Cortex of kidney (tissue), 1 donor: ENCODE results near the gene CSMD2.
"Not testable (repeated sequence)": the region's sequence is repeated elsewhere in the genome, so short reads cannot be mapped to it uniquely, and the experiment has no call there.

ENCODE experiments used
- DNase-seq: peaks from one replicate; lab custom pipeline; 2025; lab: John Stamatoyannopoulos, UW

Gene CSMD2

DNA sequence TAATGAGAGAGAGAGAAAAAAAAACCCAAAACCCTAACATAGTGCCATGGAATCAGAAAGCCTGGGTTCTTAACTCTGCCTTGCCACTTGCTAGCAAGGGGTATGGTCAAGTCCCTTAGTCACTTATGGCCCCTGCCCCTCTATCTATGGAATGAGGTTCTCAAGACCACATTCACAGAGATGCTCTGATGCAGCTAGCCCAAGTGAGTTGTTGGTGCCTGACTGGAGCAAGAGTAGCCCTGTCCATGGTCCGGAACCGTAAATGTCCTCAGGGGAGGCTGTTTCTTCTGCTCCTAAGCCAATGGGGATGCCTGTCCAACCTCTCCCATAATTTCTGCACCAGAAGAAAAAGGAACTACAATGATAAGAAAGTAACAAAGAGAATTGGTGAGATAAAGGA is 56.8 kb downstream of the CSMD2 start:
- DNase-seq, result no peak

- no peak for DNase-seq
These were observed 63.9 kb downstream of the CSMD2 start for GRCh38 chr1:34101151-34101550.

- DNase-seq, result no peak
These were observed 64.7 kb downstream of the CSMD2 start for GRCh38 chr1:34100332-34100731.

DNA sequence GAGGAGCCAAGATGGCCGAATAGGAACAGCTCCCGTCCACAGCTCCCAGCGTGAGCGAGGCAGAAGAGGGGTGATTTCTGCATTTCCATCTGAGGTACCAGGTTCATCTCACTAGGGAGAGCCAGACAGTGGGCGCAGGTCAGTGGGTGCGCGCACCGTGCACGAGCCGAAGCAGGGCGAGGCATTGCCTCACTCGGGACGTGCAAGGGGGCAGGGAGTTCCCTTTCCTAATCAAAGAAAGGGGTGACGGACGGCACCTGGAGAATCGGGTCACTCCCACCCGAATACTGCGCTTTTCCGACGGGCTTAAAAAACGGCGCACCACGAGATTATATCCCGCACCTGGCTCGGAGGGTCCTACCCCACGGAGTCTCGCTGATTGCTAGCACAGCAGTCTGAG is 72.6 kb downstream of the CSMD2 start:
- DNase-seq, result not testable (repeated sequence)

DNA sequence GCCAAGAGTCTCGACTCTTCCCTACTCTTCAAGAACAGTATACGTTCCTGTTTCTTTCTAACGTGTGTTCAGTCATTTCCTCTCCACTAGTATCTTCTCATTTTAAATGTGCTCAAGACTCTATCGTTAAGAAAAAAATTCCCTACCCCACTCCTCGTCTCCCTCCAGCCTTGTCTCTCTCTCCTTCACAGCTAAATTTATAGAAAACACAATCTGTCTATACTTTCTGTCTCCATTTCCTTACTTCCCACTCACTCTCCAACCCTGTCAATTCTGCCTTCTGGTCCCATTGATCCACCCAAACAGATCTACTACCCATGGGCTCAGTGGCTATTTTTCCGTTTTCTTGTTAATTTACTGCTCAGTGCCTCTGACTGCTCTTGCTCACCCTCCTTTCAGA is 75.3 kb downstream of the CSMD2 start:
- DNase-seq, result no peak

- no peak for DNase-seq
These were observed 77.0 kb downstream of the CSMD2 start for GRCh38 chr1:34087986-34088385.

GRCh38 chr1:34086561-34086960 is 78.5 kb downstream of the CSMD2 start:
- no peak for DNase-seq

DNA sequence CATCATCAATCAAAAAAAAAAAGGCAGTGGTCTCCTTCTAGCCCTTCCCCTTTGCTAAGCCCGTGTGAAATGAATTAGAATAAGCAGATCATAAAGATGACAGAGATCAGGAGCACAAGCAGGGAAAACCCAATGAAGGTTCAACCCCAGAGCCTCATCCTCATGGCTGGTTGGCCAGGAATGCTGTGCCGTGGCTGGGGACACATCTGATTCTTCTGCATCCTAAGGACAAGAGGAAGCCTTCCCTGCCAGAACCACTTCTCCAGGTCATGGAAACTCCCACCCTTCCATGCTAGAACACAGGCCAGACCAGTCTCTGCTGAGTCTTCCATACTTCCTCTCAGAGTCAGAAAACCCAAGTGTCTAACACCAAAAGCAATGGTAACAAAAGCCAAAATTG is 81.1 kb downstream of the CSMD2 start:
- no peak for DNase-seq

DNA sequence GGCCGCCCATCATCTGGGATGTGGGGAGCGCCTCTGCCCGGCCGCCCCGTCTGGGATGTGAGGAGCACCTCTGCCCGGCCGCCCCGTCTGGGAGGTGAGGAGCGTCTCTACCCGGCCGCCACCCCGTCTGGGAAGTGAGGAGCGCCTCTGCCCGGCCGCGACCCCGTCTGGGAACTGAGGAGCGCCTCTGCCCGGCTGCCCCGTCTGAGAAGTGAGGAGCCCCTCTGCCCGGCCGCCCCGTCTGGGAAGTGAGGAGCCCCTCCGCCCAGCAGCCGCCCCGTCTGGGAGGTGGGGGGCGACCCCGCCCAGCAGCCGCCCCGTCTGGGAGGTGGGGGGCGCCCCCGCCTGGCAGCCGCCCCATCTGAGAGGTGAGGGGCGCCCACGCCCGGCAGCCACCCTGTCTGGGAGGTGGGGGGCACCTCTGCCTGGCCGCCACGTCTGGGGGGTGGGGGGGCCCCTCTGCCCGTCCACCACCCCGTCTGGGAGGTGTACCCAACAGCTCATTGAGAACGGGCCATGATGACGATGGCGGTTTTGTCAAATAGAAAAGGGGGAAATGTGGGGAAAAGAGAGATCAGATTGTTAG is 82.9 kb downstream of the CSMD2 start:
- DNase-seq, result not testable (repeated sequence)

DNA sequence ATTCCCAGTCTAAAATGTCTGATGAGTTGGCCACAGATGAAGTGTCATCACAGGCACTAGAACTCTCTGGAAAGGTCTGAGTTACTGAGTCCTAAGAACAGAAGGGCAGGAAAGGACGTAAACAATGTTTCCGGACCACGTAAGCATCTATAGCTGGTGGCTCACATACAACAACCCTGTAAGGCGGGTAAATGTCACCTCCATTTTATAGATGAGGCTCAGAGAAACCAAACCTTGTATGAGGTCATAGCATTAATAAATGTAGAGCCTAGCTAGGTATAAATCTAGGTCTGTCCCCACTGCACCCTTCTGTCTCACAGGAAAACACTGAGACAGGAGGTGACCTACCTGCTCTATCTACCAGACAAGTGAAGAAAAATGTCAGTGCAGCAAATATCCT is 86.6 kb downstream of the CSMD2 start:
- DNase-seq, result no peak

GRCh38 chr1:34075576-34075975 is 89.5 kb downstream of the CSMD2 start:
- DNase-seq, result no peak

- DNase-seq, result no peak
These were observed 91.9 kb downstream of the CSMD2 start for GRCh38 chr1:34073028-34073695.

DNA sequence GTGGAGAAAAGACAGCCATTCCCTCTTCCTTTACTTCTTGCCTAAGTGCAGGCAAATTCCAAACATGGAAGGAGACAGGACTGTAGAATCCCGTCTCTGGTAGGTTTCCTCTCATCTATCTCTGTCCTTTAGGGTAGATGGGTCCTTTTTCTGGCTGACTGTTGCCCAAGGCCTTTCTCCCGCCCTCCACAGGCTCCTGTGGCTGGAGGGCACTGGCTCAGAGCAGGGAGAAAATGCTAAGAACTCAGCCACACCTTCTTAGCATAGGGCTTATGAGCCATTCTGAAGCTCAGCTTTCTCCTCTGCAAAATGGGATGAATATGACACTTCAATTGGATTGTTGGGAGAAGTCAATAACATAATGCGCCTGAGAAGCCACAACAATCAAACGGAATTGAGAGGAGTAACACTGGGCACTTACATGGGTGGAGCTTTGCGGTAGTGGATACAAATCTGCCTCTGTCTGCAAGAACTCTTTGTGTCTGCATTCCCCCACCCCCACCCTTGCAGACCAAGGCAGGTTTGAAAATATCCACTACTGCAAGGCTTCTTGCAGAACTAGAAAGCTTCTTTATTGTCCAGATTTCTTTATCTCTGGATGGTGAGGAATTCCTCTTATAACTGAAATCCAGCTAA is 94.7 kb downstream of the CSMD2 start:
- DNase-seq, result no peak

DNA sequence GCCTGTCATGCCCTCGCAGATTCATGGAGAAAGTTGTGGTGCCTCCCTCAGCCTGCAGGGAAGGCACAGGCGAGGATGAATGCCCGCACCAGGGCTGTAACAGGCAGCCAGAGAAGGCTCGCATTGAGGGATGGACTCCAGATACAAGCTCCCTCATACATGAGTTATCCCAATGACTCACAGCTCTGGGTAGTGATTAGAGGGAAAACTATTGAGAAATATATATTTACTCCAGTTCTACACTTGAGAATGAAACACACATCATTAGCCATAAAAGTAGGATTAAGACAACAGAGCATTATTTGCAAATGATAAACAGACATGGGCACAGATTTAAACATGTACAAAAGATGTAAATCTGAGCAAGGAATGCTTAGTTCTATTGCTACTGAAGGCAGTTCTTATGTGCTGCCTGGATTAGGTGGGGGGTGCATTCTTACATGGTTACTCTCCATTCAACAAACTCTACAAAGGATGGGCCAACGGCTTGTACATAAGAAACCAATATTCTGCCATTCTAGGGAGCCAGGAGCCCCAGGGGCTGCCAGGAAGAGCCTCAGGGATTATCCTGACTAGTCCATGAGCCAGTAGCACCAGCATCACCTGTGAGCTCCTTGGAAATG is 97.9 kb downstream of the CSMD2 start:
- no peak for DNase-seq

- DNase-seq, result no peak
These were observed 98.9 kb downstream of the CSMD2 start for GRCh38 chr1:34066166-34066565.

- DNase-seq, result no peak
These were observed 99.5 kb downstream of the CSMD2 start for GRCh38 chr1:34065498-34065897.

- no peak for DNase-seq
These were observed 104.1 kb downstream of the CSMD2 start for GRCh38 chr1:34060901-34061415.

- no peak for DNase-seq
These were observed 104.8 kb downstream of the CSMD2 start for GRCh38 chr1:34060187-34060730.

DNA sequence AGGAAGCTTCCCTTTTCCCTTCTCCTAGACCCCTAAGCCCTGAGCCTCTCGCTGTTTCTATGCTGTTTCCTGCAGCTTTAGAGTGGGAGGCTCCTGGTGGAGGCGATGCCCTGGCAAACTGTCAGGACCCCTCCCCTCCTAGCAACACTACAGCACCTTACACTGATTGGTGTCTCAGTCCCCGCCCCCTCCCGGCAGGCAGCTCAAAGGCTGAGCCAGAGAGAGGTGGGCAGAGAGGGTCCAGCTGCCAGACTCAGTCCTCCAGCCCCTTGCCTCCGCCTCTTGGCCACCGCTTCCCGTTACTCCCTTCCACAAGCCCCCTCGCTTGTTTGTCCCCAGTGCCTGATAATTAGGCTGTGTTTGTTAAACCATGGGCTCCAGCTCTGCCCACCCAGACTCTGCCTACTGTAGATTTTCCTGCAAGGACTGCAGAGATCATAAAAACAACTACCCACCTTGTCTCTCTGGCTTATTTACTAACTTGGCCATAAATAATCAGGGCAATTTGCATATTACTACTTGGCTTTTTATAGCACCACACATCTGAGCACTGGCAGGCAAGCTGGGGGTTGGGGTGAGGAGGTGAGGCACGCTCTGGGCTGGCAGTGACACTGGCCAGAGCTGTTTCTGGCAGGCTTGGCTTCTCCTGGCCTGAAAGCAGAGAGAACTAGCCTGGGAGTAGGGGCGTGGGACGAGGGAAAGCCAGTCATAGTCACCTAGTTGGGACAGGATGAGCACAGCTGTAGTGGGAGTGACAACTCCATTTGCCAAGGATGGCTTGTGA is 107.5 kb downstream of the CSMD2 start:
- no peak for DNase-seq

GRCh38 chr1:34055818-34056217 is 109.2 kb downstream of the CSMD2 start:
- no peak for DNase-seq

DNA sequence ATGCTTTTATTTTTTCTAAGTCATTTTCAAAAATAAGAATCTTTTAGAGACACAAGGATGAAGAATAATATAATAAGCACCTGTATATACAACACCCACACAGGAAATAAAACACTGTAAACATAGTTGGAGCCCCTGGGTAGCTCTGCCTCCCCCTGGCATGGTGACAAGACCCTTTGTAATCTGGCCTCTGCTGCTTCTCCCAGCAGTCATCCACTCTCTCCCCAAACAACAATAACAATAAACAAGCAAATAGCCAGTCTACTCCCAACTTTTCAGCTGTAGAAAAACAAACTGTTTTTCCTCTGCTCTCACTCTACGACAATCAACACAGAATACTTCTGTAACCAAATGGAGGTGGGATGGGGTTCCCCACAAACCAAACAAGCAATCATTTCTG is 110.1 kb downstream of the CSMD2 start:
- no peak for DNase-seq

GRCh38 chr1:34053660-34054059 is 111.4 kb downstream of the CSMD2 start:
- no peak for DNase-seq
